ENCODE data around the gene ARHGAP8. TPM values are rescaled to one million over a fixed set of nuclear protein-coding genes. Genes with fewer than 3 reads are reported as not detected.
A peak's percentile ranks its signal among the peaks of the same experiment; 100 is the strongest.

Gene ARHGAP8
- total and polyA plus RNA-seq, 2 experiments from 2014 or later: 62.8 to 64.9 TPM

DNA sequence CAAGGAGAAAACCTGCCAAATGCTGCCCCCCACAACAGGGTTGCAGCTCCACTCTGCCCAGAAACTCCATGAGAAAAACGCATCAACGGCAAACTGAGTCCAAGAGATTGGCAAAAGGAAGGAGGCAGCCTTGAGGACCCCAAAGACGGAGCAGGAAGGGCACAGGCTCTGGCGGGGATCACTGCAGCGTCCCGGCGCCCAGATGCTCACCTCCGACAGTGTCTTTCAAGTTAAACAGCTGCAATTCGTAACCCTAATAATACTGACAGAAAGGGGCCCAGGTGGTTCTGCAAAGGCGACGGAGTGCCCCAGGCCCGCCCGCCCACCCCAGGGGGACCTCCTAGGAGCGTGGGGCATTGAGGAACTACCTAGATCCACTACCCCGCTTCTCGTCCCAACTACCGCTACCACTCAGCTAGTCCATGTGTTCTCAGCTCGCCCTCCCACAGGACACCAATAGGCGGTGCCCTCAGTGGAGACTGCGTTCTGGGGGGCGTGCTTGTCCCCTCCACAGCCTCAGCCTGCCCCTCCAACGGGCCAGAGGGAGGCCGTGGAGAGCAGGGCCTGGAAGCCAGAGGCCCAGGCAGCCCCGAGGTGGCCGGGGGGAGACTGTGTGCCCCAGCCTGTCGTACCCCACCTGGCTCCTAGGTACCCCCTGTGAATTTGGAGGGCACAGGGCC is 130.0 kb downstream of the ARHGAP8 start:
- Histone ChIP-seq H3K4me1 (ENCODE audit: insufficient read depth) (no peaks in the 10 kb centered on the region), H4K20me1 (replicated peaks; ENCODE audit: insufficient read depth) (no peaks in the 10 kb centered on the region), H3K4me3 (no peak overlapping the region), H2AFZ (no peak overlapping the region), H3K79me2 (replicated peaks; ENCODE audit: insufficient read depth) (no peaks in the 10 kb centered on the region), H3F3A (replicated peaks; ENCODE audit: low read depth) (no peaks in the 10 kb centered on the region), H3K27ac (ENCODE audit: low read depth) (no peak overlapping the region), H3K27me3 (ENCODE audit: insufficient read depth) (no peaks in the 10 kb centered on the region), H3K9me2 (ENCODE audit: insufficient read depth) (no peaks in the 10 kb centered on the region), H3K36me3 (ENCODE audit: insufficient read depth) (no peaks in the 10 kb centered on the region), H3K4me2 (no peak overlapping the region)
- no peaks in the 10 kb centered on the region; the same call in 2 of the 3 replicates for H3K4me1 Mint-ChIP-seq
- H3K27ac Mint-ChIP-seq: no peak overlapping the region
- TF ChIP-seq, protein P1, sequence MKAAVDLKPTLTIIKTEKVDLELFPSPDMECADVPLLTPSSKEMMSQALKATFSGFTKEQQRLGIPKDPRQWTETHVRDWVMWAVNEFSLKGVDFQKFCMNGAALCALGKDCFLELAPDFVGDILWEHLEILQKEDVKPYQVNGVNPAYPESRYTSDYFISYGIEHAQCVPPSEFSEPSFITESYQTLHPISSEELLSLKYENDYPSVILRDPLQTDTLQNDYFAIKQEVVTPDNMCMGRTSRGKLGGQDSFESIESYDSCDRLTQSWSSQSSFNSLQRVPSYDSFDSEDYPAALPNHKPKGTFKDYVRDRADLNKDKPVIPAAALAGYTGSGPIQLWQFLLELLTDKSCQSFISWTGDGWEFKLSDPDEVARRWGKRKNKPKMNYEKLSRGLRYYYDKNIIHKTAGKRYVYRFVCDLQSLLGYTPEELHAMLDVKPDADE (IDR thresholded peaks at IDR 0.05): no peak
- TF ChIP-seq, protein P2, sequence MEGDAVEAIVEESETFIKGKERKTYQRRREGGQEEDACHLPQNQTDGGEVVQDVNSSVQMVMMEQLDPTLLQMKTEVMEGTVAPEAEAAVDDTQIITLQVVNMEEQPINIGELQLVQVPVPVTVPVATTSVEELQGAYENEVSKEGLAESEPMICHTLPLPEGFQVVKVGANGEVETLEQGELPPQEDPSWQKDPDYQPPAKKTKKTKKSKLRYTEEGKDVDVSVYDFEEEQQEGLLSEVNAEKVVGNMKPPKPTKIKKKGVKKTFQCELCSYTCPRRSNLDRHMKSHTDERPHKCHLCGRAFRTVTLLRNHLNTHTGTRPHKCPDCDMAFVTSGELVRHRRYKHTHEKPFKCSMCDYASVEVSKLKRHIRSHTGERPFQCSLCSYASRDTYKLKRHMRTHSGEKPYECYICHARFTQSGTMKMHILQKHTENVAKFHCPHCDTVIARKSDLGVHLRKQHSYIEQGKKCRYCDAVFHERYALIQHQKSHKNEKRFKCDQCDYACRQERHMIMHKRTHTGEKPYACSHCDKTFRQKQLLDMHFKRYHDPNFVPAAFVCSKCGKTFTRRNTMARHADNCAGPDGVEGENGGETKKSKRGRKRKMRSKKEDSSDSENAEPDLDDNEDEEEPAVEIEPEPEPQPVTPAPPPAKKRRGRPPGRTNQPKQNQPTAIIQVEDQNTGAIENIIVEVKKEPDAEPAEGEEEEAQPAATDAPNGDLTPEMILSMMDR (conservative IDR thresholded peaks at IDR 0.05; ENCODE audit: low read depth in 2 of 2): peak in 1 of 2 experiments; percentile 25; a peak in 1 of 4 replicates
- H3K9me3 Mint-ChIP-seq: peaks cover 7% of the 10 kb centered on the region; the same call in 1 of the 3 replicates
- no peak overlapping the region for H3K4me3 Mint-ChIP-seq
- H3K36me3 Mint-ChIP-seq (ENCODE audit: low read depth): peaks cover 35% of the 10 kb centered on the region
- peaks cover 2% of the 10 kb centered on the region for H3K27me3 Mint-ChIP-seq (ENCODE audit: insufficient read depth, low read depth, poor library complexity)
- peak; percentile 57 for ATAC-seq
- DNase-seq (ENCODE audit: low spot score): peak; percentile 39

DNA sequence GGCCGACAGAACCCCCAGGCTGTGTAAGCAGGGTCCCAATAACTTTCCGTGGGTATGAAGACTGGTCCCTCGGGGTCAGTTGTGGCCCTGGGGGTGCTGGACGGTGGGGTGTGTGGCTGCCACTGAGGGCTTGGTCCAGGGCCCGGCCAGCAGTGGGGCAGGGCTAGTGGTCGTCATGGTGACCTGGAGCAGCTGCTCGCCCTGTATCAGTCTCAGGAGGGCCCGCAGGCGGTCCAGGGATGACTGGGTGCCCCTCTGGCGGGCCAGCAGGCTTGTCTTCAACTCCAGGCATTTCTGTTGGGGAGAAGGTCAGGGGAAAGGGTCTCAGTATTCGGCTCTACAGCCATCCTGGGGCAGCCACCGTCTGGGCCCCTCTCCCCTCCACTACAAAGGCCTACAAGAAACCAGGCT is 130.6 kb downstream of the ARHGAP8 start:
- H3K27me3 Mint-ChIP-seq (ENCODE audit: insufficient read depth, low read depth, poor library complexity): peaks cover 2% of the 10 kb centered on the region
- peaks cover 31% of the 10 kb centered on the region for H3K36me3 Mint-ChIP-seq (ENCODE audit: low read depth)
- no peaks in the 10 kb centered on the region for H3K79me2 ChIP-seq (replicated peaks; ENCODE audit: insufficient read depth)
- H3K36me3 ChIP-seq (ENCODE audit: insufficient read depth): no peaks in the 10 kb centered on the region
- H3K4me3 ChIP-seq: no peak overlapping the region
- H3K27ac Mint-ChIP-seq: no peak overlapping the region
- H3K9me2 ChIP-seq (ENCODE audit: insufficient read depth): no peaks in the 10 kb centered on the region
- no peaks in the 10 kb centered on the region for H4K20me1 ChIP-seq (replicated peaks; ENCODE audit: insufficient read depth)
- no peak for ATAC-seq
- H3K27ac ChIP-seq (ENCODE audit: low read depth): no peak overlapping the region
- H3K4me2 ChIP-seq: no peak overlapping the region
- no peaks in the 10 kb centered on the region; the same call in 2 of the 3 replicates for H3K4me1 Mint-ChIP-seq
- H2AFZ ChIP-seq: no peak overlapping the region
- H3K27me3 ChIP-seq (ENCODE audit: insufficient read depth): no peaks in the 10 kb centered on the region
- H3K4me3 Mint-ChIP-seq: no peak overlapping the region
- no peaks in the 10 kb centered on the region for H3K4me1 ChIP-seq (ENCODE audit: insufficient read depth)
- H3K9me3 Mint-ChIP-seq: 0 out of 3 replicates have a peak, but pooled peaks cover 3% of the 10 kb centered on the region
- DNase-seq (ENCODE audit: low spot score): no peak
- no peaks in the 10 kb centered on the region for H3F3A ChIP-seq (replicated peaks; ENCODE audit: low read depth)
- TF ChIP-seq, protein P3, sequence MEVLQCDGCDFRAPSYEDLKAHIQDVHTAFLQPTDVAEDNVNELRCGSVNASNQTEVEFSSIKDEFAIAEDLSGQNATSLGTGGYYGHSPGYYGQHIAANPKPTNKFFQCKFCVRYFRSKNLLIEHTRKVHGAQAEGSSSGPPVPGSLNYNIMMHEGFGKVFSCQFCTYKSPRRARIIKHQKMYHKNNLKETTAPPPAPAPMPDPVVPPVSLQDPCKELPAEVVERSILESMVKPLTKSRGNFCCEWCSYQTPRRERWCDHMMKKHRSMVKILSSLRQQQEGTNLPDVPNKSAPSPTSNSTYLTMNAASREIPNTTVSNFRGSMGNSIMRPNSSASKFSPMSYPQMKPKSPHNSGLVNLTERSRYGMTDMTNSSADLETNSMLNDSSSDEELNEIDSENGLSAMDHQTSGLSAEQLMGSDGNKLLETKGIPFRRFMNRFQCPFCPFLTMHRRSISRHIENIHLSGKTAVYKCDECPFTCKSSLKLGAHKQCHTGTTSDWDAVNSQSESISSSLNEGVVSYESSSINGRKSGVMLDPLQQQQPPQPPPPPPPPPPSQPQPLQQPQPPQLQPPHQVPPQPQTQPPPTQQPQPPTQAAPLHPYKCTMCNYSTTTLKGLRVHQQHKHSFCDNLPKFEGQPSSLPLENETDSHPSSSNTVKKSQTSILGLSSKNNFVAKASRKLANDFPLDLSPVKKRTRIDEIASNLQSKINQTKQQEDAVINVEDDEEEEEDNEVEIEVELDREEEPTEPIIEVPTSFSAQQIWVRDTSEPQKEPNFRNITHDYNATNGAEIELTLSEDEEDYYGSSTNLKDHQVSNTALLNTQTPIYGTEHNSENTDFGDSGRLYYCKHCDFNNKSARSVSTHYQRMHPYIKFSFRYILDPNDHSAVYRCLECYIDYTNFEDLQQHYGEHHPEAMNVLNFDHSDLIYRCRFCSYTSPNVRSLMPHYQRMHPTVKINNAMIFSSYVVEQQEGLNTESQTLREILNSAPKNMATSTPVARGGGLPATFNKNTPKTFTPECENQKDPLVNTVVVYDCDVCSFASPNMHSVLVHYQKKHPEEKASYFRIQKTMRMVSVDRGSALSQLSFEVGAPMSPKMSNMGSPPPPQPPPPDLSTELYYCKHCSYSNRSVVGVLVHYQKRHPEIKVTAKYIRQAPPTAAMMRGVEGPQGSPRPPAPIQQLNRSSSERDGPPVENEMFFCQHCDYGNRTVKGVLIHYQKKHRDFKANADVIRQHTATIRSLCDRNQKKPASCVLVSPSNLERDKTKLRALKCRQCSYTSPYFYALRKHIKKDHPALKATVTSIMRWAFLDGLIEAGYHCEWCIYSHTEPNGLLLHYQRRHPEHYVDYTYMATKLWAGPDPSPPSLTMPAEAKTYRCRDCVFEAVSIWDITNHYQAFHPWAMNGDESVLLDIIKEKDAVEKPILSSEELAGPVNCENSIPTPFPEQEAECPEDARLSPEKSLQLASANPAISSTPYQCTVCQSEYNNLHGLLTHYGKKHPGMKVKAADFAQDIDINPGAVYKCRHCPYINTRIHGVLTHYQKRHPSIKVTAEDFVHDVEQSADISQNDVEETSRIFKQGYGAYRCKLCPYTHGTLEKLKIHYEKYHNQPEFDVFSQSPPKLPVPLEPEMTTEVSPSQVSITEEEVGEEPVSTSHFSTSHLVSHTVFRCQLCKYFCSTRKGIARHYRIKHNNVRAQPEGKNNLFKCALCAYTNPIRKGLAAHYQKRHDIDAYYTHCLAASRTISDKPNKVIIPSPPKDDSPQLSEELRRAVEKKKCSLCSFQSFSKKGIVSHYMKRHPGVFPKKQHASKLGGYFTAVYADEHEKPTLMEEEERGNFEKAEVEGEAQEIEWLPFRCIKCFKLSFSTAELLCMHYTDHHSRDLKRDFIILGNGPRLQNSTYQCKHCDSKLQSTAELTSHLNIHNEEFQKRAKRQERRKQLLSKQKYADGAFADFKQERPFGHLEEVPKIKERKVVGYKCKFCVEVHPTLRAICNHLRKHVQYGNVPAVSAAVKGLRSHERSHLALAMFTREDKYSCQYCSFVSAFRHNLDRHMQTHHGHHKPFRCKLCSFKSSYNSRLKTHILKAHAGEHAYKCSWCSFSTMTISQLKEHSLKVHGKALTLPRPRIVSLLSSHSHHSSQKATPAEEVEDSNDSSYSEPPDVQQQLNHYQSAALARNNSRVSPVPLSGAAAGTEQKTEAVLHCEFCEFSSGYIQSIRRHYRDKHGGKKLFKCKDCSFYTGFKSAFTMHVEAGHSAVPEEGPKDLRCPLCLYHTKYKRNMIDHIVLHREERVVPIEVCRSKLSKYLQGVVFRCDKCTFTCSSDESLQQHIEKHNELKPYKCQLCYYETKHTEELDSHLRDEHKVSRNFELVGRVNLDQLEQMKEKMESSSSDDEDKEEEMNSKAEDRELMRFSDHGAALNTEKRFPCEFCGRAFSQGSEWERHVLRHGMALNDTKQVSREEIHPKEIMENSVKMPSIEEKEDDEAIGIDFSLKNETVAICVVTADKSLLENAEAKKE (CRISPR knock-in tag; IDR thresholded peaks at IDR 0.05): no peak
- TF ChIP-seq EZH2phosphoT487 (IDR thresholded peaks at IDR 0.05; ENCODE audit: unreplicated experiment) (no peak), ZNF114 (CRISPR knock-in tag; IDR thresholded peaks at IDR 0.05) (no peak), POLR2AphosphoS5 (IDR thresholded peaks at IDR 0.05; ENCODE audit: low read depth) (no peak), ZNF331 (CRISPR knock-in tag; IDR thresholded peaks at IDR 0.05; ENCODE audit: low read depth) (no peak), CREB1 (CRISPR knock-in tag; IDR thresholded peaks at IDR 0.05; ENCODE audit: low read depth) (no peak), STAT1 (IDR thresholded peaks at IDR 0.05; ENCODE audit: unreplicated experiment) (no peak), EZH2 (IDR thresholded peaks at IDR 0.05; ENCODE audit: low read depth, unreplicated experiment) (no peak), NANOG (IDR thresholded peaks at IDR 0.05; ENCODE audit: borderline replicate concordance) (no peak)
- TF ChIP-seq, protein P1 (IDR thresholded peaks at IDR 0.05): no peak
